ENCODE measurements around the gene SLC22A8.
"Not testable (repeated sequence)": the region's sequence is repeated elsewhere in the genome, so short reads cannot be mapped to it uniquely, and the experiment has no call there.

DNA sequence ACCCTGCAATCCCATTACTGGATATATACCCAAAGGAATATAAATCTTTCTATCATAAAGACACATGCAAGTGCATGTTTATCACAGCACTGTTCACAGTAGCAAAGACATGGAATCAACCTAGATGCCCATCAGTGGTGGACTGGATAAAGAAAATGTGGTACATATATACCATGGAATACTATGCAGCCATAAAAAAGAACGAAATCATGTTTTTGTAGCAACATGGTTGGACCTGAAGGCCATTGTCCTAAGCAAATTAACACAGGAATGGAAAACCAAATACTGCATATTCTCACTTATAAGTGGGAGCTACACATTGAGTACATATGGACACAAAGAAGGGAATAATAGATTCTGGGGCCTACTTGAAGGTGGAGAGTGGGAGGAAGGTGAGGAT is 30.6 kb upstream of the SLC22A8 start:
- not testable (repeated sequence) for TF ChIP-seq CTCF (IDR thresholded peaks at IDR 0.05 in 8 of 11, conservative IDR thresholded peaks at IDR 0.05 in 3 of 11); POLR2A (IDR thresholded peaks at IDR 0.05)

Measured in spleen (tissue), 7 donors.